Epithelial cell of proximal tubule (primary cell): ENCODE data around the gene DGAT2. TPM values are rescaled to one million over a fixed set of nuclear protein-coding genes. Genes with fewer than 3 reads are reported as not detected.
A peak's percentile ranks its signal among the peaks of the same experiment; 100 is the strongest.

Source experiments
- DNase-seq: peaks from one replicate; pipeline ENCODE4 v3.0.0-alpha.2; 2011; ENCODE audit warnings: low read depth
- H3K4me3 ChIP-seq: 2 replicates; pipeline ENCODE4 v1.5.1; 2011; ENCODE audit warnings: low read depth, mild to moderate bottlenecking, low read length
- total RNA-seq: library from RNA; depleted of rRNA; stranded (reverse); fragments of >200 nt; gene quantifications from 2 replicates; pipeline ENCODE4 v1.2.3, GENCODE V29; 2015
- TF ChIP-seq, protein P1 (sequence below): conservative IDR thresholded peaks from 2 replicates; pipeline ENCODE4 v1.5.1; 2012; ENCODE audit warnings: low read depth, mild to moderate bottlenecking, low read length

DGAT2 gene
- total RNA-seq, 1 donor from 2014 or later: 1.8 TPM

- TF ChIP-seq, protein P1, sequence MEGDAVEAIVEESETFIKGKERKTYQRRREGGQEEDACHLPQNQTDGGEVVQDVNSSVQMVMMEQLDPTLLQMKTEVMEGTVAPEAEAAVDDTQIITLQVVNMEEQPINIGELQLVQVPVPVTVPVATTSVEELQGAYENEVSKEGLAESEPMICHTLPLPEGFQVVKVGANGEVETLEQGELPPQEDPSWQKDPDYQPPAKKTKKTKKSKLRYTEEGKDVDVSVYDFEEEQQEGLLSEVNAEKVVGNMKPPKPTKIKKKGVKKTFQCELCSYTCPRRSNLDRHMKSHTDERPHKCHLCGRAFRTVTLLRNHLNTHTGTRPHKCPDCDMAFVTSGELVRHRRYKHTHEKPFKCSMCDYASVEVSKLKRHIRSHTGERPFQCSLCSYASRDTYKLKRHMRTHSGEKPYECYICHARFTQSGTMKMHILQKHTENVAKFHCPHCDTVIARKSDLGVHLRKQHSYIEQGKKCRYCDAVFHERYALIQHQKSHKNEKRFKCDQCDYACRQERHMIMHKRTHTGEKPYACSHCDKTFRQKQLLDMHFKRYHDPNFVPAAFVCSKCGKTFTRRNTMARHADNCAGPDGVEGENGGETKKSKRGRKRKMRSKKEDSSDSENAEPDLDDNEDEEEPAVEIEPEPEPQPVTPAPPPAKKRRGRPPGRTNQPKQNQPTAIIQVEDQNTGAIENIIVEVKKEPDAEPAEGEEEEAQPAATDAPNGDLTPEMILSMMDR: no peak
- no peak overlapping the region for H3K4me3 ChIP-seq
- no peak for DNase-seq
These were observed 1.9 kb upstream of the DGAT2 start for GRCh38 chr11:75766443-75767227.

DNA sequence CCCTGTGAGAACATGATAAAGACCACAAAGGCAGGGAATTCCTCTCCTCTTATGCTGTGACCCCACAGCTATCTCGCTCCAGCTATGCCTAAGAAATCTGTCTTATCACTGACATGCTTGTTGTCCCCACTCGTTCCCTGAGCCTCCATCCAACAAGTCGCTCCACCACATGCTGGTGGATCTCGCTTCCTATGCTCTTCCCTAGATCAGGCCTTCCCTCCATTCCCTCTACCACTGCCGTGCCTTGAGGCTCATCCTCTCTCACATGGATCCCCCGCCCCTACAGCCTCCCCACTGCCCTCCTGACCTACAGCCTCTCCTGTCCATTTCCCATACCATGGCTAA is 1.4 kb upstream of the DGAT2 start:
- H3K4me3 ChIP-seq: no peak overlapping the region
- no peak for DNase-seq
- TF ChIP-seq, protein P1: no peak

GRCh38 chr11:75767793-75768111 is 826 bp upstream of the DGAT2 start:
- peak overlapping the region; percentile 58 for H3K4me3 ChIP-seq
- DNase-seq: no peak
- TF ChIP-seq, protein P1: no peak

DNA sequence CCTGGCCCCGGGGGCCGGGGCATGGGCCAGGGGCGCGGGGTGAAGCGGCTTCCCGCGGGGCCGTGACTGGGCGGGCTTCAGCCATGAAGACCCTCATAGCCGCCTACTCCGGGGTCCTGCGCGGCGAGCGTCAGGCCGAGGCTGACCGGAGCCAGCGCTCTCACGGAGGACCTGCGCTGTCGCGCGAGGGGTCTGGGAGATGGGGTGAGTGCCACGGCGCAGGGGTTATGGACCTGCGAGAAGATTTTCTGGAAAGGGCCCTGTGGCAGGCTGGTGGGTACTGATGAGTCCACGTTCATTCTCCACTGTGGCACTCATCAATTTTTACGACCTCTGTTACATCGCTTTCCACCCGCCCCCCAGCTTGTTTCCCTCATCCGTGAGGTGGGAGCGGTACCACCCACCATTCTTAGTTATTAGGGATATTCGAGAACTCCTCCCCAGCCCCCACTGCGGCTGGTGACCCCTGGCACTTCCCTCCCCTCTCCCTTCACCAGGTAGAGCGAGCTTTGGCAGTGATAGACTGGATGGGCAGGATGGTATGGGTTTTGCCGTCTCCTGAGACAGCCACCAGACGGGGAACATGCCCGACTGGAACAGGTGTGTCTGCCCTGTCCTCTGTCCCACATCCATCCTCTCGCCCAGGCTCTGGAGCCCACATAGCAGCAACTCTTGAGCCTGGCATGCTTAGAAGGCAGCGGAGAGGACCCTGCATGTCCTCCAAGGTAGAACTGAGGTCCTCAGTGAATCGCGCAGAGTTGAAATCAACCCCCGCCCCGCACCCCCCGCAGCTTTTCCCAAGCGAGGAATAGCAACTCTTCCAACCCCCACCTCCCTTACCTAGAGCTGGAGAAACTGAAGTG is 562 bp downstream of the DGAT2 start:
- no peak for DNase-seq
- peak overlapping the region; percentile 58 for H3K4me3 ChIP-seq
- TF ChIP-seq, protein P1: no peak

DNA sequence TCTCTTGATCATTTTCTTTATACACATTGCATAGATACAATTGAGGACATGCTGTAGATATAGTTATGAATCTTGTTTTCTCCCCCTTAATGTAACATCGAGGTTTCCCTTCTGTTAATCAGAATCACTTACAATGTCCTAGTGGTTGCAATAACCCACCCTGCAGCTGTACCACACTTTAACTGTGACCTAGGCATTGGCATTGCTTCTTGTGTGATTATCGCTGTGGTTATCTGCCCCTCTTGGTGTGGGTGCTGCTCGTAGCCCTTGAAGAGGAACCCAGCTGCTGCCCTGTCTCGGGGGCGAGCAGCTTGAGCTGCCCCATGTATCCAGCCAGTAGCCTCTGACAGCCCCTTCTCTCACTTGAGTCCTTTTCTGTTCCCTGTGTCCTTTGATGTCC is 1.5 kb downstream of the DGAT2 start:
- DNase-seq: no peak
- no peak overlapping the region for H3K4me3 ChIP-seq
- TF ChIP-seq, protein P1: no peak

DNA sequence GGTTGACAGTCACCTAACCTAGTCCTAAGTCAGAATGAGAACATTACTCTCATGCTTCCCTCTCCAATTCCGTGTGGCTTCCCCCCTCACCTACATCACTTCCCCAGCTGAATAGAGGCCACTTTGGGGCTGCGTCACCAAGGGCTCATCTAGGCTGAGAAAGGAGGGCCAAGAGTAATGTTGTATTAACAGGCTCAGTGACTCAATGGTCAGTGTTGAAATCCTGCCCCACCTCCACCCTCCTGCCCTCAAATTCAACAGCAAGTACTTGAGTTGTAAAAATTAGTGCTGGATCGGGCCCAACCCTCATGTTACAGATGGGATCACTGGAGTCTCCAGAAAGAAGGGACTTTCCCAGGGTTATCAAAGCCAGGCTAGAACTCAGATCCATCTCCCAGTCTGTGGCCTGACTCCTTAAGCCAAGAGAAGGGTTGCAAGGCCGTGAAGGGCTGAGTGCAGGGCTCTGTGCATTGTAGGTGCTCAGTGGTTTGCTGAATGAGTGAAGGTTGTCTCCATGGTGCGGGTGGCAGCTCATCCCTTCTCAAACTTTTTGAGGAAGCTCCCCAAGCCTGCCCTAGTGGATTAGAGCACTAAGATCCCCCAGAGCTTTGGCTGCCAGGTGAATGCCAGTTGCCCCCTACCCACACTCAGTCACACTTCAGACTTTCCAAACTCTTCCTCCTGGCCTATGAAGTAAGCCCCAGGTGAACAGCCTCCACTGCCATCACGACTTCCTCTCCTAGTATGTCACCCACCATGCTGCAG is 3.2 kb downstream of the DGAT2 start:
- DNase-seq: no peak
- H3K4me3 ChIP-seq: no peak overlapping the region
- TF ChIP-seq, protein P1: no peak
